Stomach (tissue), 4 donors: ENCODE results near the gene FAM171A1.

Source experiments
- CTCF ChIP-seq, 7 experiments: fragments of 450-650 bp in 4 of 7; fragments of 200-600 bp in 3 of 7; sonication (generic) in 3 of 7; IDR thresholded peaks; one replicate each; pipeline ENCODE4 v1.5.1; 2016 to 2019; ENCODE audit warnings: antibody characterized with exemption in 7 of 7, control low read depth in 2 of 7, mild to moderate bottlenecking in 1 of 7
- POLR2A ChIP-seq, 4 donors: fragments of 450-650 bp; IDR thresholded peaks; one replicate each; pipeline ENCODE4 v1.6.1; 2016; ENCODE audit warnings: antibody characterized with exemption in 4 of 4, control low read depth in 2 of 4, mild to moderate bottlenecking in 1 of 4, moderate library complexity in 1 of 4

GRCh38 chr10:15305161-15305560 lies 65.9 kb downstream of the FAM171A1 start:
- TF ChIP-seq CTCF (IDR thresholded peaks at IDR 0.05) (no peak), POLR2A (IDR thresholded peaks at IDR 0.05) (no peak)
